Vagina (tissue), 2 donors: ENCODE results near the gene PRUNE2. TPM values are rescaled to one million over a fixed set of nuclear protein-coding genes. Genes with fewer than 3 reads are reported as not detected.

Experiments used
- DNase-seq, 2 donors: peaks; one replicate each; pipeline ENCODE4 v3.0.0-alpha.2; 2017; ENCODE audit errors: extremely low spot score in 2 of 2
- H3K27ac ChIP-seq: fragments of 200-600 bp; sonication (generic); one replicate; pipeline ENCODE4 v1.5.1; 2019
- H3K27me3 ChIP-seq: fragments of 200-600 bp; sonication (generic); one replicate; pipeline ENCODE4 v1.5.1; 2019
- H3K36me3 ChIP-seq, 2 donors: fragments of 200-600 bp; sonication (generic); one replicate each; pipeline ENCODE4 v1.5.1; 2017 to 2019
- H3K4me1 ChIP-seq: fragments of 200-600 bp; sonication (generic); one replicate; pipeline ENCODE4 v1.5.1; 2019
- H3K4me3 ChIP-seq, 2 donors: fragments of 200-600 bp; sonication (generic); 1 replicate in 1 of 2; 2 replicates in 1 of 2; pipeline ENCODE4 v1.5.1; 2016 to 2019
- H3K9me3 ChIP-seq: fragments of 200-600 bp; sonication (generic); one replicate; pipeline ENCODE4 v1.5.1; 2019
- CTCF ChIP-seq, 3 experiments: fragments of 450-650 bp in 2 of 3; fragments of 200-600 bp in 1 of 3; sonication (generic) in 1 of 3; IDR thresholded peaks; one replicate each; pipeline ENCODE4 v1.5.1; 2017 to 2019; ENCODE audit warnings: antibody characterized with exemption in 3 of 3, mild to moderate bottlenecking in 2 of 3, moderate library complexity in 2 of 3
- POLR2A ChIP-seq, 2 donors: fragments of 450-650 bp; IDR thresholded peaks; one replicate each; pipeline ENCODE4 v1.6.1; 2017; ENCODE audit warnings: antibody characterized with exemption in 2 of 2, mild to moderate bottlenecking in 2 of 2, moderate library complexity in 2 of 2
- POLR2AphosphoS5 ChIP-seq, 2 donors: sonication (generic); formaldehyde crosslinking; IDR thresholded peaks; one replicate each; pipeline ENCODE4 v1.9.0; 2017; ENCODE audit warnings: antibody characterized with exemption in 2 of 2, mild to moderate bottlenecking in 2 of 2, low read depth in 1 of 2; ENCODE audit not compliant: insufficient read depth in 1 of 2
- intact Hi-C: fragments of 100-400 bp; cut with DNase I; formaldehyde crosslinking; loops from one replicate; pipeline ENCODE4 v1.15.1; 2023
- total RNA-seq: library from RNA; depleted of rRNA; stranded (reverse); fragments of >200 nt; gene quantifications from one replicate; pipeline ENCODE4 v1.2.3, GENCODE V29; 2016

Gene PRUNE2
- total RNA-seq, 1 donor from 2014 or later = 75.6 TPM

DNA sequence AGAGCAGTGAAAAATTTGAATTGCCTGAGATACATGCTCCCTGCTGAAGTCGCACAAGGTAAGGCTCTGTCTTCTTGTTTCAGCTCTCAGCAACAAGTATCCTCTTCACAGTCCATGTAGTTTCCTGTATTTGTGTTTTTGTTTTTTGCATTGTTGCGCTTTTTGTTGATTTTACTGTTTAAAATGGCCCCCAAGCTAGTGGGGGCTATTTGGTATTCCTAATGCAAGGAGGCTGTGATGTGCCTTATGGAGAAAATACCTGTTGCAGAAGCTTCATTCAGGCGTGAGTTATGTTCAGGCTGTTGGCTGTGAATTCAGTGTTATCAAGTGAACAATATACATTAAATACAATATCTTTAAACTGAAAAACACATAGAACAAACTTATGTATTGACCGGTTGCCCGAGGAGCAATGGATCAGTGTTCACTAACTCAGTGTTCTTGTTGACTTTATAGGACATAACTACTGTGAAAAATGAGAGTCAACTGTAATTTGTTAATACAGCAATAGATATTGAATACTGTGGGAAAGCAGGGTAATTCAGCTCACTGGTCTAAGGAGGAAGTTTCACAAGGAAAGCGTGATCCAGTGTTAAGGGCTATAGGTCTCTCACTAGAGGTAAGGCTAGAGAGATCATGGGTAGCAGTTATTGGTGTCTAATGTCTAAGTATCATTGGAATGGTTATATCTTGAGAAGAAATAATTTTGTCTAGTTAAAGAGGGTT is 296.5 kb downstream of the PRUNE2 start:
- no peak for DNase-seq

GRCh38 chr9:76608575-76609273 is 297.2 kb downstream of the PRUNE2 start:
- intact Hi-C loops = no loop called here
- no peaks in the 10 kb centered on the region for H3K9me3 ChIP-seq
- H3K27ac ChIP-seq = no peak overlapping the region
- H3K36me3 ChIP-seq = no peaks in the 10 kb centered on the region
- H3K27me3 ChIP-seq = no peaks in the 10 kb centered on the region
- no peaks in the 10 kb centered on the region for H3K4me1 ChIP-seq
- no peak for DNase-seq
- TF ChIP-seq POLR2AphosphoS5 (IDR thresholded peaks at IDR 0.05; ENCODE audit: insufficient read depth in 1 of 2, low read depth in 1 of 2) (no peak), POLR2A (IDR thresholded peaks at IDR 0.05) (no peak), CTCF (IDR thresholded peaks at IDR 0.05) (no peak)
- no peak overlapping the region for H3K4me3 ChIP-seq

More for the DNA sequence above, 296.5 kb downstream of the PRUNE2 start:
- Histone ChIP-seq H3K27ac (no peak overlapping the region), H3K27me3 (no peaks in the 10 kb centered on the region), H3K9me3 (no peaks in the 10 kb centered on the region), H3K36me3 (no peaks in the 10 kb centered on the region), H3K4me3 (no peak overlapping the region), H3K4me1 (no peaks in the 10 kb centered on the region)
- intact Hi-C loops = no loop called here
- no peak for TF ChIP-seq CTCF (IDR thresholded peaks at IDR 0.05)
- no peak for TF ChIP-seq POLR2AphosphoS5 (IDR thresholded peaks at IDR 0.05; ENCODE audit: insufficient read depth in 1 of 2, low read depth in 1 of 2)
- TF ChIP-seq POLR2A (IDR thresholded peaks at IDR 0.05) = no peak

DNA sequence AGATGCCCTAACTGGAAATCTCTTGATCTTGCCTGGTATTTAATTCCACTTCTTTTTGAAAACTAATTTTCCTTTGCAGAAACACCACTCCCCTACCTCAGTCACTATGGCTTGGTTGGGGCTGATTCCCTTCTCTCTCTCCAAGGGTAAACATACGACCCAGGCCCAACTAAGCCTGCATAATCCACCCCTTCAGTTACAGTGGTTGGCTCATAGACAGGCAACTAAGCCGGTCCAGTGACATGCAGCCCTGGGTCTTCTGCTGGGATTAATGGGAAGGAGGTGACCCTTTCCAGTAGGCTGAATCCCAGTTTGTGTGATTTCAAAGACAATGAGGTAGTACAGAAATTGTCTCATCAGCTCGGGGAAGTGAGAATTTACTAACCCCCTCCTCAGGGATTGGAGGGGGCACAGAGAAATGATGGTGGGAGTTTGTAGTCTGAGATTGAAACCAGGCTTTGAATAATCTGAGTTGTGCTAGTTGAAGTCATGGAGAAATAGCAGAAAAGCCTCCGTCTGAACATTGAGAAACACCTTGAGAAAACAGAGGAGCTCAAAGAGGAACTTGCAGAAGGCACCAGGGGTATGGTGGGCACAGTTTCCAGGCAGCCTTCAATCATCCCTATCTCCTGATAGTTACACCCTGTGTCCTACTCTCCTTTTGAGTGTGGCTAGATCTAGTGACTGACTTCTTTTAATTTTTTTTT is 298.0 kb downstream of the PRUNE2 start:
- H3K4me3 ChIP-seq = no peak overlapping the region
- H3K36me3 ChIP-seq = no peaks in the 10 kb centered on the region
- H3K4me1 ChIP-seq = no peaks in the 10 kb centered on the region
- no peaks in the 10 kb centered on the region for H3K27me3 ChIP-seq
- H3K9me3 ChIP-seq = no peaks in the 10 kb centered on the region
- no peak overlapping the region for H3K27ac ChIP-seq
- TF ChIP-seq POLR2A (IDR thresholded peaks at IDR 0.05) = no peak
- no peak for TF ChIP-seq POLR2AphosphoS5 (IDR thresholded peaks at IDR 0.05; ENCODE audit: insufficient read depth in 1 of 2, low read depth in 1 of 2)
- TF ChIP-seq CTCF (IDR thresholded peaks at IDR 0.05) = no peak
- intact Hi-C loops = no loop called here
- no peak for DNase-seq

- intact Hi-C loops = no loop called here
- Histone ChIP-seq H3K36me3 (no peaks in the 10 kb centered on the region), H3K9me3 (no peaks in the 10 kb centered on the region), H3K27ac (no peak overlapping the region), H3K27me3 (no peaks in the 10 kb centered on the region), H3K4me3 (no peak overlapping the region), H3K4me1 (no peaks in the 10 kb centered on the region)
- TF ChIP-seq CTCF (IDR thresholded peaks at IDR 0.05) (no peak), POLR2A (IDR thresholded peaks at IDR 0.05) (no peak), POLR2AphosphoS5 (IDR thresholded peaks at IDR 0.05; ENCODE audit: insufficient read depth in 1 of 2, low read depth in 1 of 2) (no peak)
- DNase-seq = no peak
Observed at GRCh38 chr9:76605321-76605900, 300.5 kb downstream of the PRUNE2 start.
